ENCODE data around the gene BTBD9. TPM values are rescaled to one million over a fixed set of nuclear protein-coding genes. Genes with fewer than 3 reads are reported as not detected.
A peak's percentile ranks its signal among the peaks of the same experiment; 100 is the strongest.

The BTBD9 gene
- total RNA-seq, 4 donors from 2014 or later = 15.4 to 50.0 (median 21.9) TPM

- Histone ChIP-seq H3K27ac (no peak overlapping the region), H3K4me1 (no peaks in the 10 kb centered on the region), H3K9me3 (no peaks in the 10 kb centered on the region), H3K27me3 (no peaks in the 10 kb centered on the region), H3K36me3 (peaks cover 9% of the 10 kb centered on the region), H3K4me3 (no peak overlapping the region)
- no peak for DNase-seq (ENCODE audit: low spot score in 2 of 2)
- TF ChIP-seq POLR2A (IDR thresholded peaks at IDR 0.05) (no peak), POLR2AphosphoS5 (IDR thresholded peaks at IDR 0.05) (no peak), EP300 (IDR thresholded peaks at IDR 0.05) (no peak)
- TF ChIP-seq, protein P1, sequence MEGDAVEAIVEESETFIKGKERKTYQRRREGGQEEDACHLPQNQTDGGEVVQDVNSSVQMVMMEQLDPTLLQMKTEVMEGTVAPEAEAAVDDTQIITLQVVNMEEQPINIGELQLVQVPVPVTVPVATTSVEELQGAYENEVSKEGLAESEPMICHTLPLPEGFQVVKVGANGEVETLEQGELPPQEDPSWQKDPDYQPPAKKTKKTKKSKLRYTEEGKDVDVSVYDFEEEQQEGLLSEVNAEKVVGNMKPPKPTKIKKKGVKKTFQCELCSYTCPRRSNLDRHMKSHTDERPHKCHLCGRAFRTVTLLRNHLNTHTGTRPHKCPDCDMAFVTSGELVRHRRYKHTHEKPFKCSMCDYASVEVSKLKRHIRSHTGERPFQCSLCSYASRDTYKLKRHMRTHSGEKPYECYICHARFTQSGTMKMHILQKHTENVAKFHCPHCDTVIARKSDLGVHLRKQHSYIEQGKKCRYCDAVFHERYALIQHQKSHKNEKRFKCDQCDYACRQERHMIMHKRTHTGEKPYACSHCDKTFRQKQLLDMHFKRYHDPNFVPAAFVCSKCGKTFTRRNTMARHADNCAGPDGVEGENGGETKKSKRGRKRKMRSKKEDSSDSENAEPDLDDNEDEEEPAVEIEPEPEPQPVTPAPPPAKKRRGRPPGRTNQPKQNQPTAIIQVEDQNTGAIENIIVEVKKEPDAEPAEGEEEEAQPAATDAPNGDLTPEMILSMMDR (IDR thresholded peaks at IDR 0.05) = no peak
- WGBS = 66% methylated on average over 3 of the region's 3 CpGs
Measured at GRCh38 chr6:38572186-38572813, 67.4 kb downstream of the BTBD9 start.

GRCh38 chr6:38571721-38572120 is 68.0 kb downstream of the BTBD9 start:
- Histone ChIP-seq H3K4me3 (no peak overlapping the region), H3K4me1 (no peaks in the 10 kb centered on the region), H3K27me3 (no peaks in the 10 kb centered on the region), H3K36me3 (peaks cover 9% of the 10 kb centered on the region), H3K27ac (no peak overlapping the region), H3K9me3 (no peaks in the 10 kb centered on the region)
- TF ChIP-seq, protein P1 (IDR thresholded peaks at IDR 0.05) = no peak
- no peak for TF ChIP-seq POLR2A (IDR thresholded peaks at IDR 0.05)
- TF ChIP-seq EP300 (IDR thresholded peaks at IDR 0.05) = no peak
- no peak for TF ChIP-seq POLR2AphosphoS5 (IDR thresholded peaks at IDR 0.05)
- WGBS = 90% methylated on average over 1 of the region's 1 CpG
- DNase-seq (ENCODE audit: low spot score in 2 of 2) = no peak

DNA sequence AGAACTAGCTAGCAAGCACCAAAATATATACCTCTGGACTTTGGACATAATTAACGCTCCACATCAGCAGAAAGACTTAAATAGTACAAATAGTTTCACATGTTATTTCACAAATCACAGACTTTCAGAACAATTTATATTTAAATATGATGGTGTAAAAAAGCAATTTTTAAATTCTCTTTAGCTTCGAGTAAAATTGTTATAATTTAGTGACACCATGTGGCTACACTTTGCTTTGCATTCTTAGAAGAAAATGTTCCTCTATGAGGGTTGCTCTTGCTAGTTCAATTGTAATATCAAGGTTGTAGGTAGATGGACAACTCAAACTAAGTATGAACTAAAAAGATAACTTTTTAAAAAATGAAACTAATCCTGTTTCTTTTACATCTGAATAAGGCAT is 69.0 kb downstream of the BTBD9 start:
- H3K4me1 ChIP-seq = no peaks in the 10 kb centered on the region
- WGBS = 69% methylated on average over 2 of the region's 2 CpGs
- TF ChIP-seq POLR2AphosphoS5 (IDR thresholded peaks at IDR 0.05) = no peak
- TF ChIP-seq, protein P1 (IDR thresholded peaks at IDR 0.05) = no peak
- no peak for TF ChIP-seq POLR2A (IDR thresholded peaks at IDR 0.05)
- TF ChIP-seq EP300 (IDR thresholded peaks at IDR 0.05) = no peak
- no peaks in the 10 kb centered on the region for H3K27me3 ChIP-seq
- no peak overlapping the region for H3K4me3 ChIP-seq
- H3K27ac ChIP-seq = no peak overlapping the region
- DNase-seq (ENCODE audit: low spot score in 2 of 2) = no peak
- no peaks in the 10 kb centered on the region for H3K9me3 ChIP-seq
- peaks cover 2% of the 10 kb centered on the region for H3K36me3 ChIP-seq

DNA sequence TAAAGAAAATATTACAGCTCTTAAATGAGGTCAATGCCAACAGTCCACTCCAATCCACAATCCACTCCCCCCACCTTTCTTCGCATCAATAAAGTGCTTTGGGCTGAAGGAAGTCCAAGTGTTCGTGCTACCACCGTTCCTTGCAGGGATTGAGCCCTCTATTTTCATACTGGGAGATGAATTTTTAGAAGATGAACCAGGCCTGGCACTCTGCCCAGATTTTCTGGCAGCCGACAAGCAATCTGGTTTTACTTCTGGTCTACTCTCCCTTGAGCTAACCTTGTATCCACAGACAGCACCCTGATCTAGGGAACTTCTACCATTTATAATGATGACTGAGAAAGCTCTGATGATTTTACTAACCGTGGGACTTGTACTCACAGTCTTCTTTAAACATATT is 72.3 kb downstream of the BTBD9 start:
- Histone ChIP-seq H3K27ac (no peak overlapping the region), H3K36me3 (no peaks in the 10 kb centered on the region), H3K4me1 (no peaks in the 10 kb centered on the region), H3K4me3 (no peak overlapping the region), H3K27me3 (no peaks in the 10 kb centered on the region), H3K9me3 (no peaks in the 10 kb centered on the region)
- TF ChIP-seq EP300 (IDR thresholded peaks at IDR 0.05) (no peak), POLR2AphosphoS5 (IDR thresholded peaks at IDR 0.05) (no peak), POLR2A (IDR thresholded peaks at IDR 0.05) (no peak)
- TF ChIP-seq, protein P1 (IDR thresholded peaks at IDR 0.05) = no peak
- WGBS = 27% methylated on average over 5 of the region's 5 CpGs
- peak; percentile 78 to 89 for DNase-seq (ENCODE audit: low spot score in 2 of 2)

- Histone ChIP-seq H3K4me1 (no peaks in the 10 kb centered on the region), H3K4me3 (no peak overlapping the region), H3K36me3 (no peaks in the 10 kb centered on the region), H3K9me3 (no peaks in the 10 kb centered on the region), H3K27ac (no peak overlapping the region), H3K27me3 (no peaks in the 10 kb centered on the region)
- DNase-seq (ENCODE audit: low spot score in 2 of 2) = no peak
- TF ChIP-seq POLR2A (IDR thresholded peaks at IDR 0.05) (no peak), POLR2AphosphoS5 (IDR thresholded peaks at IDR 0.05) (no peak), EP300 (IDR thresholded peaks at IDR 0.05) (no peak)
- TF ChIP-seq, protein P1 (IDR thresholded peaks at IDR 0.05) = no peak
- WGBS = 83% methylated on average over 6 of the region's 6 CpGs
Measured at GRCh38 chr6:38566295-38567030, 73.3 kb downstream of the BTBD9 start.
